Mucosa of descending colon (tissue), 3 donors: ENCODE measurements around the gene ANKRD1. TPM values are rescaled to one million over a fixed set of nuclear protein-coding genes. Genes with fewer than 3 reads are reported as not detected.

Experiments used
- ATAC-seq: fragments of 200-7000 bp; cut with Tn5 transposase; one replicate; pipeline ENCODE4 v1.9.1; 2020; ENCODE audit warnings: mild to moderate bottlenecking, moderate library complexity
- DNase-seq, 3 donors: peaks; one replicate each; pipeline ENCODE4 v3.0.0-alpha.2; 2020
- H3K36me3 ChIP-seq: fragments of 200-600 bp; one replicate; pipeline ENCODE4 v1.8.0; 2021; ENCODE audit warnings: low read depth, mild to moderate bottlenecking
- H3K4me1 ChIP-seq: fragments of 200-600 bp; one replicate; pipeline ENCODE4 v1.8.0; 2021; ENCODE audit warnings: low read depth, mild to moderate bottlenecking
- H3K4me3 ChIP-seq: fragments of 200-600 bp; one replicate; pipeline ENCODE4 v1.8.0; 2021; ENCODE audit warnings: mild to moderate bottlenecking
- H3K9me3 ChIP-seq: fragments of 200-600 bp; one replicate; pipeline ENCODE4 v1.8.0; 2021; ENCODE audit warnings: mild to moderate bottlenecking
- intact Hi-C, 2 donors: fragments of 100-400 bp; cut with DNase I in 1 of 2; cut with micrococcal nuclease in 1 of 2; formaldehyde crosslinking; loops; one replicate each; pipeline versions ENCODE4 v1.11.0 to v1.11.1; 2022; cut with DNase I, micrococcal nuclease
- total RNA-seq, 3 donors: library from RNA; stranded (reverse); fragmentation: NEBNext Ultra II Directional in 2 of 3; extraction: Animal tissue kit (Norgen Biotek cat#: 25700) in 2 of 3; gene quantifications; one replicate each; pipeline versions ENCODE4 v1.2.1 to v1.2.4, GENCODE V29; 2021 to 2023
- TF ChIP-seq, protein P1 (sequence below): fragments of 200-600 bp; IDR thresholded peaks from one replicate; pipeline ENCODE4 v1.8.0; 2022; ENCODE audit warnings: antibody characterized with exemption, mild to moderate bottlenecking
- donor health status: DM: no; HTN: no; CAD: no; lungs with moderate emphysema.
- donor health status: DM: no; HTN: no; CAD: no.
- donor health status: DM: no; HTN: yes; CAD: no.

ANKRD1 gene
- total RNA-seq, 3 donors from 2014 or later, result 0.23 to 1.7 TPM; not detected in 1

GRCh38 chr10:90879062-90879461 is 41.8 kb downstream of the ANKRD1 start:
- DNase-seq (no peak), ATAC-seq (no peak)
- intact Hi-C loops, result no loop called here
- Histone ChIP-seq H3K4me3 (no peak overlapping the region), H3K4me1 (no peaks in the 10 kb centered on the region), H3K9me3 (no peaks in the 10 kb centered on the region), H3K36me3 (peaks cover 4% of the 10 kb centered on the region)
- TF ChIP-seq, protein P1, sequence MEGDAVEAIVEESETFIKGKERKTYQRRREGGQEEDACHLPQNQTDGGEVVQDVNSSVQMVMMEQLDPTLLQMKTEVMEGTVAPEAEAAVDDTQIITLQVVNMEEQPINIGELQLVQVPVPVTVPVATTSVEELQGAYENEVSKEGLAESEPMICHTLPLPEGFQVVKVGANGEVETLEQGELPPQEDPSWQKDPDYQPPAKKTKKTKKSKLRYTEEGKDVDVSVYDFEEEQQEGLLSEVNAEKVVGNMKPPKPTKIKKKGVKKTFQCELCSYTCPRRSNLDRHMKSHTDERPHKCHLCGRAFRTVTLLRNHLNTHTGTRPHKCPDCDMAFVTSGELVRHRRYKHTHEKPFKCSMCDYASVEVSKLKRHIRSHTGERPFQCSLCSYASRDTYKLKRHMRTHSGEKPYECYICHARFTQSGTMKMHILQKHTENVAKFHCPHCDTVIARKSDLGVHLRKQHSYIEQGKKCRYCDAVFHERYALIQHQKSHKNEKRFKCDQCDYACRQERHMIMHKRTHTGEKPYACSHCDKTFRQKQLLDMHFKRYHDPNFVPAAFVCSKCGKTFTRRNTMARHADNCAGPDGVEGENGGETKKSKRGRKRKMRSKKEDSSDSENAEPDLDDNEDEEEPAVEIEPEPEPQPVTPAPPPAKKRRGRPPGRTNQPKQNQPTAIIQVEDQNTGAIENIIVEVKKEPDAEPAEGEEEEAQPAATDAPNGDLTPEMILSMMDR, result no peak

DNA sequence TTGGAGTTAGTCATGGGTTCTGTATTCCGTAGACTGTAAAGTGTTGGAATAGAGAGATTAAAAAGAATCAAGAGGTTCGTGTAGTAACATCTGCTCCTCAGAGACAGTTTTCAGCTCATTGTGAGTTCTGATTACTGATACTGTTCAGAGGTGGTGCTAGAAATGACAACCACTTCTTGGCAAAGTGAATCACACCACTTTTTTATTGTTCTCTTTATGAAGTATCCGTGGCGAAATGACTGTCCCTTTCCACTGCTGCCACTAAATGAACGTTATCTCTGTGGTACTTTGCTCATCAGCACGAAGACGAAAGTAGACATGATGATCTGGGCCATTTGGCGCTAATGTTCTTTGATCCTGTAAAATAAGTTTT is 48.3 kb downstream of the ANKRD1 start:
- intact Hi-C loops, result no loop called here
- TF ChIP-seq, protein P1, result no peak
- Histone ChIP-seq H3K9me3 (no peaks in the 10 kb centered on the region), H3K4me1 (peaks cover 5% of the 10 kb centered on the region), H3K4me3 (peak overlapping the region; percentile 76), H3K36me3 (no peaks in the 10 kb centered on the region)
- no peak for ATAC-seq
- no peak for DNase-seq

GRCh38 chr10:90871766-90872647 is 48.9 kb downstream of the ANKRD1 start, which contains the start of gene RPP30:
RPP30 (plus strand) TSS chr10:90871974; CDS start chr10:90871987, 13 bp downstream.
- ATAC-seq (peak; percentile 99), DNase-seq (peak; percentile 87 to 88 (median 87))
- H3K9me3 ChIP-seq, result no peaks in the 10 kb centered on the region
- H3K4me3 ChIP-seq, result peak within 1 kb of the TSS; percentile 76
- intact Hi-C loops, result no loop called here
- no peaks in the 10 kb centered on the region for H3K36me3 ChIP-seq
- TF ChIP-seq, protein P1, result no peak
- H3K4me1 ChIP-seq, result peaks cover 5% of the 10 kb centered on the region

GRCh38 chr10:90871279-90871765 is 49.6 kb downstream of the ANKRD1 start:
- ATAC-seq, result peak; percentile 46

GRCh38 chr10:90866050-90866598 is 54.8 kb downstream of the ANKRD1 start:
- intact Hi-C loops, result loop anchor here in 1 of 2 donors (10.0 kb wide), 1 partner anchor 111 kb away; no protein-coding TSS in a partner anchor

More at GRCh38 chr10:90871279-90871765, 49.6 kb downstream of the ANKRD1 start:
- intact Hi-C loops, result no loop called here
- H3K4me3 ChIP-seq, result peak overlapping the region; percentile 76
- H3K4me1 ChIP-seq, result peaks cover 5% of the 10 kb centered on the region
- no peaks in the 10 kb centered on the region for H3K9me3 ChIP-seq
- TF ChIP-seq, protein P1, result no peak
- no peaks in the 10 kb centered on the region for H3K36me3 ChIP-seq
- DNase-seq, result peak in 1 of 3 donors; percentile 40

More at GRCh38 chr10:90866050-90866598, 54.8 kb downstream of the ANKRD1 start:
- ATAC-seq (no peak), DNase-seq (no peak)
- Histone ChIP-seq H3K36me3 (no peaks in the 10 kb centered on the region), H3K9me3 (no peaks in the 10 kb centered on the region), H3K4me1 (no peaks in the 10 kb centered on the region), H3K4me3 (no peak overlapping the region)
- TF ChIP-seq, protein P1, result no peak
